Activated naive CD4-positive, alpha-beta T cell treated with anti-CD3 and anti-CD28 coated beads, Interleukin-2, amount 10 ng/mL, durations not matched to agents 7 days and 5 days (primary cell): ENCODE results near the gene NBPF15.
"Not testable (repeated sequence)": the region's sequence is repeated elsewhere in the genome, so short reads cannot be mapped to it uniquely, and the experiment has no call there.

Experiments used
- CTCF ChIA-PET: fragments of 350-600 bp; sonication (Branson Sonifier 250); formaldehyde crosslinking; loops from one replicate; lab custom pipeline; 2021; ENCODE audit warnings: antibody characterized with exemption; lab: Charles Lee
- DNase-seq: peaks from one replicate; pipeline ENCODE4 v3.0.0-alpha.2; 2020
- H3K27ac Mint-ChIP-seq: one replicate; pipeline ENCODE4 v1.8.0; 2021; ENCODE audit warnings: mild to moderate bottlenecking, moderate library complexity, mixed read lengths
- H3K27me3 Mint-ChIP-seq: one replicate; pipeline ENCODE4 v1.8.0; 2021; ENCODE audit warnings: mild to moderate bottlenecking, mixed read lengths
- H3K36me3 Mint-ChIP-seq: one replicate; pipeline ENCODE4 v1.8.0; 2021; ENCODE audit warnings: mixed read lengths
- H3K4me1 Mint-ChIP-seq: one replicate; pipeline ENCODE4 v1.8.0; 2021; ENCODE audit warnings: mixed read lengths
- H3K4me3 Mint-ChIP-seq: one replicate; pipeline ENCODE4 v1.8.0; 2021; ENCODE audit warnings: mild to moderate bottlenecking, moderate library complexity, mixed read lengths
- H3K9me3 Mint-ChIP-seq: one replicate; pipeline ENCODE4 v1.8.0; 2021; ENCODE audit warnings: mixed read lengths

Gene NBPF15

GRCh38 chr1:144413404-144414118 lies 47.9 kb downstream of the NBPF15 start:
- peak overlapping the region; percentile 88 for H3K4me3 Mint-ChIP-seq
- H3K27ac Mint-ChIP-seq, result peak overlapping the region; percentile 98
- H3K27me3 Mint-ChIP-seq, CTCF ChIA-PET, H3K4me1 Mint-ChIP-seq, H3K36me3 Mint-ChIP-seq, H3K9me3 Mint-ChIP-seq: not testable (repeated sequence)
- peak; percentile 28 for DNase-seq

DNA sequence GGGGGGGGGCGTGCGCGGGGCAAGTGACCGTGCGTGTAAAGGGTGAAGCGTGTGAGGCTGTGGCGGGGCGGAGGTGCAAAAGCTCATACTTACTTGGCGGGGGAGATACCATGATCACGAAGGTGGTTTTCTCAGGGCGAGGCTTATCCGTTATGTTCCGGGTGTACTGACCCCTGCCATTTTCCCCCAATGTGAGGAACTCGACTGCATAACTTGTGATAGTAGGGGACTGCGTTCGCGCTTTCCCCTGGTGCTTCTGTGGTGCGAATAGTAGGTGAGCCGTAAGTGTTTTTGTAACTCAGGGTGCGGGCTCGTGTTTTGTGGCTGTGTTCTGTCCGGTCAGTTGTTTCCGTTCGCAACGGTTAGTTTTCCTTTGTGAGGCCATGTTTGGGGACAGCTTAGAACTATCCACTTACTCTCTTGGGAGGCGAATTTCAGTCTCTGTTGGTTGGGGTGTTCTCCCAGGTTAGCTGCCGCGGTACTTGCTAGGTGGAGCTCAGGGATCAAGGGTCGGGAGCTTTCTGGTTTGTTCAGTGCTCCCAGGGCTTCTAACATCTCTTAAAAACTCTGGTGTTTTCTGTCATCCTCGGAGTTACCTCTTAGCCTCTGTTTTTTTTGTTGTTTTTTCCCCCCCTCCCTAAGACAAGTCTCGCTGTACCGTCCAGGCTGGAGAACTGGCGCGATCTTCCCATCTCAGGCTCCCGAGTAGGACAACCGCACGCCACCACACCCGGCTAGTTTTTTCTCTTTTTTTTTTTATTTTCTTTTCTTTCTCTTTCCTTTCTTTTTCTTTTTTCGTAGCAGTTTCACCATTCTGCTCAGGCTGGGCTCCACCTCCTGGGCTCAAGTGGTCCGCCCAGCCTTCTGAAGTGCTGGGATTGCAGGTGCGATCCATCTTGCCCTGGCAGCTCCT lies 48.7 kb downstream of the NBPF15 start:
- H3K9me3 Mint-ChIP-seq, H3K27me3 Mint-ChIP-seq, H3K36me3 Mint-ChIP-seq, H3K4me1 Mint-ChIP-seq, CTCF ChIA-PET: not testable (repeated sequence)
- H3K27ac Mint-ChIP-seq, result peak overlapping the region; percentile 98
- peak overlapping the region; percentile 88 for H3K4me3 Mint-ChIP-seq
- peak; percentile 91 for DNase-seq

DNA sequence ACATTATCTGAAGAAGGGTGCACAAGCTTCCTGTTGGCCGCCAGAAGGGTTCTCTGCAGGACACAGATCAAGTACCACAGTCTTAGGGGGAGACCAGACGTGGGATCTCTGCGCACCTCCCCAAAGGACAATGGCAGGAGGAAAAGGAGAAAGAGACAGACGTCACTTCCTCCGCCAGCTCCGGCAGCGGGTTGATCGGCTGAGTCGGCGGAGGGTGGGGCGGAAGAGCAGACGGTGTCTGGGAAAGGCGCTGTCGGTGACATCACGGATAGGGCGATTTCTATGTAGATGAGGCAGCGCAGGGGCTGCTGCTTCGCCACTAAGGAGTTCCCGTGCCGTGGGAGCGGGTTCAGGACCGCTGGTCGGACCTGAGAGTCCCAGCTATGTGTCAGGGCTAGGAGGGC lies 49.4 kb downstream of the NBPF15 start:
- Mint-ChIP-seq H3K4me3 (peak overlapping the region; percentile 88), H3K27ac (peak overlapping the region; percentile 98)
- H3K4me1 Mint-ChIP-seq, CTCF ChIA-PET, H3K9me3 Mint-ChIP-seq, H3K36me3 Mint-ChIP-seq, H3K27me3 Mint-ChIP-seq: not testable (repeated sequence)
- DNase-seq, result peak; percentile 87

GRCh38 chr1:144402807-144403206 lies 58.7 kb downstream of the NBPF15 start:
- H3K4me3 Mint-ChIP-seq, CTCF ChIA-PET, H3K36me3 Mint-ChIP-seq, H3K27me3 Mint-ChIP-seq, H3K9me3 Mint-ChIP-seq, H3K4me1 Mint-ChIP-seq, H3K27ac Mint-ChIP-seq, DNase-seq: not testable (repeated sequence)

DNA sequence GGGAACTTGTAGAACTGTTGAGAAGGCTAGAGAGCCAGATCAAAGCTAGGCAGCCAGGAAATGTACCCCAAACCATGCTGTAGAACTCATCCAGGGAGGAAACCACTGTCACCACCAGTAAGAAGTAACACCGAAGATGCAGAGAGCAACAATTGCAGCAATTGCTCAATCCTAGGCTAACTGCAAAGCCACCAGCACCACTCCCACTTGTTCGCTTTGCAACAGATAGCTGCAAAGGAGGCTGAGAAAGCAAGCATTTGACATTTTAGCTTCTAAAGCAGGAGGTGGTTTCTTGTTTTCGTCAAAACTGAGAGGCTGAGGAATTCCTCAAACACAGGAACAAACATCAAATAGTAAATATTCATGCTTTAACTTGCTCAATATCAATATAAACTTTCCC lies 89.8 kb downstream of the NBPF15 start:
- H3K27me3 Mint-ChIP-seq, DNase-seq, H3K4me1 Mint-ChIP-seq, H3K4me3 Mint-ChIP-seq, H3K27ac Mint-ChIP-seq, H3K36me3 Mint-ChIP-seq, CTCF ChIA-PET, H3K9me3 Mint-ChIP-seq: not testable (repeated sequence)
